GM10266 (cell line): ENCODE results near the gene AGAP1.

Source experiments
- DNase-seq: peaks from one replicate; pipeline ENCODE4 v3.0.0; 2012; ENCODE audit errors: extremely low spot score
- CTCF ChIP-seq: IDR thresholded peaks from 2 replicates; pipeline ENCODE4 v1.5.1; 2012; ENCODE audit warnings: mild to moderate bottlenecking, low read depth; ENCODE audit not compliant: control insufficient read depth, insufficient read depth; ENCODE audit errors: missing control alignments

Gene AGAP1

GRCh38 chr2:236119003-236119402, 625.2 kb downstream of the AGAP1 start:
- TF ChIP-seq CTCF: no peak
- DNase-seq: no peak

- DNase-seq: no peak
- no peak for TF ChIP-seq CTCF
Measured at GRCh38 chr2:236119476-236119875, 625.6 kb downstream of the AGAP1 start.

DNA sequence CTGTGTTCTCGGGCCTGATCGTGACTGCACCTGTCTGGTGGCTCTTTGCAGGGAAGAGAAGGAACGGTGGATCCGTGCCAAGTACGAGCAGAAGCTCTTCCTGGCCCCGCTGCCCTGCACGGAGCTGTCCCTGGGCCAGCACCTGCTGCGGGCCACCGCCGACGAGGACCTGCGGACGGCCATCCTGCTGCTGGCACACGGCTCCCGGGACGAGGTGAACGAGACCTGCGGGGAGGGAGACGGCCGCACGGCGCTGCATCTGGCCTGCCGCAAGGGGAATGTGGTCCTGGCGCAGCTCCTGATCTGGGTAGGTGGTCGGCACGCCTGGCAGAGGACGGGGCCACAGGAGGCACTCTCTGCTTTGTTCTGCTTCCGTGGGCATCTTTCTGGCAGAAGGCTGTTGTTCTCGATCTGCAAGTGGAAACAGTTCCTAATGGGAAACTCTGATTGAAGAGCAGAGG, 626.3 kb downstream of the AGAP1 start:
- no peak for DNase-seq
- TF ChIP-seq CTCF: no peak

DNA sequence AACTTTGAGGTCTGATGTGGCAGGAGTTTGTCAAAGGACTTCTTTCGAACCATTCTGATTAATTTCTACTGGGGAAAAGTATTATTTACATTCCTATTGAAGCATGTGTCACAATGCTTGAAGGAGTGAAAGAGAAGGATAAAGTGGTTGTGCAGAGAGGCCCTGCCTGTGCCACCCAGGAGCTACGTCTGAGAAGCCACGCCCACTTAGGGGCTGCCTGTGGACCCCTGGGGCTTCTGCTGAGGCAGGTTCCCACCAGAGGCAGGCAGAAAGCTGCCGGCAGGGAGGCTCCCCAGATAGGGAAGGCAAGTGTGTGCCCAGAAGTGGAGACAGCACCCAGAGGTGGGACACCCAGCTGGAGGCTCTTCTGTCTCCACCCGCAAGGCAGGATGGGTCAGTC, 627.0 kb downstream of the AGAP1 start:
- no peak for DNase-seq
- no peak for TF ChIP-seq CTCF

- TF ChIP-seq CTCF: no peak
- DNase-seq: no peak
Measured at GRCh38 chr2:236121546-236121945, 627.7 kb downstream of the AGAP1 start.

DNA sequence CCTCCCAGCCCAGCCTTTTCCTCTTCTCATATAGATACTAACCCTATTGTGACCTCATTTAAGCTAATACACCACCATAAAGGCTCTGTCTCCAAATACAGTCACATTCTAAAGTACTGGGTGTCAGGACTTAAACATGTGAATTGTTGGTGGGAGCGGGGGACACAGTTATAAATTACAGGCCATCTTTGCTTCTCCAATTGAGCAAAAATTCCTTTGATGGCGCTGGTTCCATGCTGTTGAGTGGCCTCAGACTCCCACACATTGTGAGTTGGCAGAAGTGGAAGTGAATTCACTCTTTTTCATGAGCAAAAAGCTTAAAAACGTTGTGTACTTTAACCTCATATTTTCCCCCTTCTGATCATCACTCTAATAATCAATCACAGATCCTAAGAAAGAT, 628.4 kb downstream of the AGAP1 start:
- DNase-seq: no peak
- no peak for TF ChIP-seq CTCF

DNA sequence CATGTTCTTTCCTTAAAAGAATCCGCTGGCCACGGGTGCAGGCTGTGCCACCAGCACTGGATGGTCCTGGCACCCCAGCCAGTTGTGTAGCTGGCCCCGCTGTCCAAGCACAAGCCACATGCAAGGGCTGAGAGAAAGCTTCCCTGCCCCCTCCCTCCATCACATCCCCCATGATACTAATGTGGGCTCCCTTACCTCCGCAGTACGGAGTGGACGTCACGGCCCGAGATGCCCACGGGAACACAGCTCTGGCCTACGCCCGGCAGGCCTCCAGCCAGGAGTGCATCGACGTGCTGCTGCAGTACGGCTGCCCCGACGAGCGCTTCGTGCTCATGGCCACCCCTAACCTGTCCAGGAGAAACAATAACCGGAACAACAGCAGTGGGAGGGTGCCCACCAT, 629.9 kb downstream of the AGAP1 start:
- no peak for TF ChIP-seq CTCF
- no peak for DNase-seq
